Measurements from ENCODE around the gene KCNS3.
"Not testable (repeated sequence)": the region's sequence is repeated elsewhere in the genome, so short reads cannot be mapped to it uniquely, and the experiment has no call there.

Gene KCNS3

GRCh38 chr2:17959833-17960232 is 81.4 kb downstream of the KCNS3 start:
- H3K9ac ChIP-seq (ENCODE audit: low read length) = no peak overlapping the region

GRCh38 chr2:17960925-17961324 is 82.5 kb downstream of the KCNS3 start:
- H3K9ac ChIP-seq (ENCODE audit: low read length) = no peak overlapping the region
- H3K4me3 ChIP-seq (ENCODE audit: low read length) = no peak overlapping the region
- no peaks in the 10 kb centered on the region for H3K36me3 ChIP-seq (ENCODE audit: control insufficient read depth, insufficient read depth, low read length)
- H3K9me3 ChIP-seq (ENCODE audit: control insufficient read depth, low read length) = no peaks in the 10 kb centered on the region
- no peaks in the 10 kb centered on the region for H3K4me1 ChIP-seq (ENCODE audit: control insufficient read depth, insufficient read depth, low read length)
- no peaks in the 10 kb centered on the region for H3K27me3 ChIP-seq (ENCODE audit: control insufficient read depth, insufficient read depth, low read length)

More at GRCh38 chr2:17959833-17960232, 81.4 kb downstream of the KCNS3 start:
- H3K4me1 ChIP-seq (ENCODE audit: control insufficient read depth, insufficient read depth, low read length) = no peaks in the 10 kb centered on the region
- H3K36me3 ChIP-seq (ENCODE audit: control insufficient read depth, insufficient read depth, low read length) = no peaks in the 10 kb centered on the region
- H3K9me3 ChIP-seq (ENCODE audit: control insufficient read depth, low read length) = no peaks in the 10 kb centered on the region
- H3K27me3 ChIP-seq (ENCODE audit: control insufficient read depth, insufficient read depth, low read length) = no peaks in the 10 kb centered on the region
- H3K4me3 ChIP-seq (ENCODE audit: low read length) = no peak overlapping the region

- no peaks in the 10 kb centered on the region for H3K36me3 ChIP-seq (ENCODE audit: control insufficient read depth, insufficient read depth, low read length)
- H3K9ac ChIP-seq (ENCODE audit: low read length) = no peak overlapping the region
- no peak overlapping the region for H3K4me3 ChIP-seq (ENCODE audit: low read length)
- H3K4me1 ChIP-seq (ENCODE audit: control insufficient read depth, insufficient read depth, low read length) = no peaks in the 10 kb centered on the region
- no peaks in the 10 kb centered on the region for H3K27me3 ChIP-seq (ENCODE audit: control insufficient read depth, insufficient read depth, low read length)
- no peaks in the 10 kb centered on the region for H3K9me3 ChIP-seq (ENCODE audit: control insufficient read depth, low read length)
These were observed 83.3 kb downstream of the KCNS3 start for GRCh38 chr2:17961789-17962188.

GRCh38 chr2:17962876-17963275 is 84.4 kb downstream of the KCNS3 start:
- H3K36me3 ChIP-seq (ENCODE audit: control insufficient read depth, insufficient read depth, low read length) = no peaks in the 10 kb centered on the region
- H3K4me3 ChIP-seq (ENCODE audit: low read length) = no peak overlapping the region
- H3K9me3 ChIP-seq (ENCODE audit: control insufficient read depth, low read length) = no peaks in the 10 kb centered on the region
- H3K4me1 ChIP-seq (ENCODE audit: control insufficient read depth, insufficient read depth, low read length) = no peaks in the 10 kb centered on the region
- H3K27me3 ChIP-seq (ENCODE audit: control insufficient read depth, insufficient read depth, low read length) = no peaks in the 10 kb centered on the region
- H3K9ac ChIP-seq (ENCODE audit: low read length) = no peak overlapping the region

GRCh38 chr2:17963571-17963970 is 85.1 kb downstream of the KCNS3 start:
- not testable (repeated sequence) for H3K9me3 ChIP-seq (ENCODE audit: control insufficient read depth, low read length); H3K9ac ChIP-seq (ENCODE audit: low read length)

GRCh38 chr2:17965196-17965595 is 86.7 kb downstream of the KCNS3 start:
- H3K4me1 ChIP-seq (ENCODE audit: control insufficient read depth, insufficient read depth, low read length) = no peaks in the 10 kb centered on the region
- H3K4me3 ChIP-seq (ENCODE audit: low read length) = no peak overlapping the region
- H3K27me3 ChIP-seq (ENCODE audit: control insufficient read depth, insufficient read depth, low read length) = no peaks in the 10 kb centered on the region
- no peaks in the 10 kb centered on the region for H3K9me3 ChIP-seq (ENCODE audit: control insufficient read depth, low read length)
- no peaks in the 10 kb centered on the region for H3K36me3 ChIP-seq (ENCODE audit: control insufficient read depth, insufficient read depth, low read length)
- no peak overlapping the region for H3K9ac ChIP-seq (ENCODE audit: low read length)

More at GRCh38 chr2:17963571-17963970, 85.1 kb downstream of the KCNS3 start:
- not testable (repeated sequence) for H3K4me1 ChIP-seq (ENCODE audit: control insufficient read depth, insufficient read depth, low read length); H3K27me3 ChIP-seq (ENCODE audit: control insufficient read depth, insufficient read depth, low read length); H3K4me3 ChIP-seq (ENCODE audit: low read length); H3K36me3 ChIP-seq (ENCODE audit: control insufficient read depth, insufficient read depth, low read length)

GRCh38 chr2:17966798-17967197 is 88.3 kb downstream of the KCNS3 start:
- H3K27me3 ChIP-seq (ENCODE audit: control insufficient read depth, insufficient read depth, low read length) = no peaks in the 10 kb centered on the region
- H3K4me3 ChIP-seq (ENCODE audit: low read length) = no peak overlapping the region
- H3K36me3 ChIP-seq (ENCODE audit: control insufficient read depth, insufficient read depth, low read length) = no peaks in the 10 kb centered on the region
- H3K9ac ChIP-seq (ENCODE audit: low read length) = no peak overlapping the region
- H3K9me3 ChIP-seq (ENCODE audit: control insufficient read depth, low read length) = no peaks in the 10 kb centered on the region
- no peaks in the 10 kb centered on the region for H3K4me1 ChIP-seq (ENCODE audit: control insufficient read depth, insufficient read depth, low read length)

- Histone ChIP-seq H3K9me3 (ENCODE audit: control insufficient read depth, low read length) (no peaks in the 10 kb centered on the region), H3K4me1 (ENCODE audit: control insufficient read depth, insufficient read depth, low read length) (no peaks in the 10 kb centered on the region), H3K36me3 (ENCODE audit: control insufficient read depth, insufficient read depth, low read length) (no peaks in the 10 kb centered on the region), H3K4me3 (ENCODE audit: low read length) (no peak overlapping the region), H3K9ac (ENCODE audit: low read length) (no peak overlapping the region), H3K27me3 (ENCODE audit: control insufficient read depth, insufficient read depth, low read length) (no peaks in the 10 kb centered on the region)
These were observed 91.2 kb downstream of the KCNS3 start for GRCh38 chr2:17969661-17970060.

- Histone ChIP-seq H3K9ac (ENCODE audit: low read length) (no peak overlapping the region), H3K9me3 (ENCODE audit: control insufficient read depth, low read length) (no peaks in the 10 kb centered on the region), H3K27me3 (ENCODE audit: control insufficient read depth, insufficient read depth, low read length) (no peaks in the 10 kb centered on the region), H3K36me3 (ENCODE audit: control insufficient read depth, insufficient read depth, low read length) (no peaks in the 10 kb centered on the region), H3K4me1 (ENCODE audit: control insufficient read depth, insufficient read depth, low read length) (no peaks in the 10 kb centered on the region), H3K4me3 (ENCODE audit: low read length) (no peak overlapping the region)
These were observed 93.2 kb downstream of the KCNS3 start for GRCh38 chr2:17971531-17972125.

- Histone ChIP-seq H3K36me3 (ENCODE audit: control insufficient read depth, insufficient read depth, low read length) (no peaks in the 10 kb centered on the region), H3K9me3 (ENCODE audit: control insufficient read depth, low read length) (no peaks in the 10 kb centered on the region), H3K27me3 (ENCODE audit: control insufficient read depth, insufficient read depth, low read length) (no peaks in the 10 kb centered on the region), H3K4me1 (ENCODE audit: control insufficient read depth, insufficient read depth, low read length) (no peaks in the 10 kb centered on the region), H3K9ac (ENCODE audit: low read length) (no peak overlapping the region), H3K4me3 (ENCODE audit: low read length) (no peak overlapping the region)
These were observed 94.5 kb downstream of the KCNS3 start for GRCh38 chr2:17972991-17973390.

- H3K9me3 ChIP-seq (ENCODE audit: control insufficient read depth, low read length) = no peaks in the 10 kb centered on the region
- H3K4me1 ChIP-seq (ENCODE audit: control insufficient read depth, insufficient read depth, low read length) = no peaks in the 10 kb centered on the region
- H3K27me3 ChIP-seq (ENCODE audit: control insufficient read depth, insufficient read depth, low read length) = no peaks in the 10 kb centered on the region
- no peaks in the 10 kb centered on the region for H3K36me3 ChIP-seq (ENCODE audit: control insufficient read depth, insufficient read depth, low read length)
- no peak overlapping the region for H3K4me3 ChIP-seq (ENCODE audit: low read length)
- no peak overlapping the region for H3K9ac ChIP-seq (ENCODE audit: low read length)
These were observed 96.9 kb downstream of the KCNS3 start for GRCh38 chr2:17975401-17975800.

- H3K36me3 ChIP-seq (ENCODE audit: control insufficient read depth, insufficient read depth, low read length) = no peaks in the 10 kb centered on the region
- H3K4me3 ChIP-seq (ENCODE audit: low read length) = no peak overlapping the region
- no peaks in the 10 kb centered on the region for H3K9me3 ChIP-seq (ENCODE audit: control insufficient read depth, low read length)
- H3K4me1 ChIP-seq (ENCODE audit: control insufficient read depth, insufficient read depth, low read length) = no peaks in the 10 kb centered on the region
- no peak overlapping the region for H3K9ac ChIP-seq (ENCODE audit: low read length)
- H3K27me3 ChIP-seq (ENCODE audit: control insufficient read depth, insufficient read depth, low read length) = no peaks in the 10 kb centered on the region
These were observed 98.6 kb downstream of the KCNS3 start for GRCh38 chr2:17976871-17977746.

Data from mucosa of stomach (tissue), 1 donor.